K562 (cell line): ENCODE data around the gene ADAP1. TPM values are rescaled to one million over a fixed set of nuclear protein-coding genes. Genes with fewer than 3 reads are reported as not detected.

Experiments used
- BRCA1 ChIP-seq, 2 experiments: fragments of 450-650 bp in 1 of 2; sonication (generic) in 1 of 2; formaldehyde crosslinking in 1 of 2; IDR thresholded peaks; 2 replicates each; pipeline versions ENCODE4 v1.5.0 to v1.6.1; 2017 to 2020; ENCODE audit warnings: mild to moderate bottlenecking in 1 of 2, missing genetic modification reagents in 1 of 2
- CGGBP1 ChIP-seq: fragments of 250-450 bp; sonication (Bioruptor Pico); IDR thresholded peaks from 2 replicates; pipeline ENCODE4 v1.9.0; 2021; ENCODE audit warnings: mild to moderate bottlenecking
- CXXC5 ChIP-seq: fragments of 250-450 bp; sonication (Bioruptor Pico); IDR thresholded peaks from 2 replicates; pipeline ENCODE4 v1.8.0; 2022; ENCODE audit warnings: inconsistent platforms, mild to moderate bottlenecking, moderate library complexity
- FOXP1 ChIP-seq: sonication (generic); formaldehyde crosslinking; IDR thresholded peaks from 2 replicates; pipeline ENCODE4 v1.8.0; 2022; ENCODE audit warnings: mild to moderate bottlenecking, missing genetic modification reagents
- NFE2 ChIP-seq: IDR thresholded peaks from 2 replicates; pipeline ENCODE4 v1.6.1; 2014; ENCODE audit warnings: antibody characterized with exemption, low read depth
- RBM34 ChIP-seq: fragments of 200-400 bp; formaldehyde crosslinking; IDR thresholded peaks from 2 replicates; pipeline ENCODE4 v1.6.1; 2018; ENCODE audit warnings: low read length, borderline replicate concordance; ENCODE audit not compliant: insufficient read depth
- SMC3 ChIP-seq: conservative IDR thresholded peaks from 2 replicates; pipeline ENCODE4 v1.6.1; 2011; ENCODE audit warnings: low read depth, low read length, improper control_type of control experiment; ENCODE audit not compliant: insufficient read depth
- TAF9B ChIP-seq: fragments of 450-650 bp; IDR thresholded peaks from 2 replicates; pipeline ENCODE4 v1.6.1; 2018; ENCODE audit warnings: mild to moderate bottlenecking; ENCODE audit not compliant: partially characterized antibody
- TBL1XR1 ChIP-seq, 2 experiments: IDR thresholded peaks; 2 replicates each; pipeline ENCODE4 v1.6.1; 2012; ENCODE audit warnings: improper control_type of control experiment in 2 of 2, low read length in 2 of 2, mild to moderate bottlenecking in 1 of 2
- TCFL5 ChIP-seq: fragments of 250-450 bp; sonication (Bioruptor Pico); conservative IDR thresholded peaks from 2 replicates; pipeline ENCODE4 v1.6.1; 2021; ENCODE audit warnings: mild to moderate bottlenecking, moderate library complexity, matching md5 sums
- U2AF1 ChIP-seq: fragments of 200-400 bp; formaldehyde crosslinking; optimal IDR thresholded peaks from 2 replicates; pipeline ENCODE3; 2017; ENCODE audit warnings: mild to moderate bottlenecking, low read depth, low read length, moderate library complexity
- ZBTB40 ChIP-seq, 2 experiments: fragments of 450-650 bp in 1 of 2; sonication (generic) in 1 of 2; formaldehyde crosslinking in 1 of 2; IDR thresholded peaks; 2 replicates each; pipeline versions ENCODE4 v1.7.1 to v1.9.0; 2016 to 2022; ENCODE audit warnings: inconsistent platforms in 1 of 2, mild to moderate bottlenecking in 1 of 2, missing genetic modification reagents in 1 of 2
- ZNF3 ChIP-seq: fragments of 250-450 bp; sonication (Bioruptor Pico); IDR thresholded peaks from 2 replicates; pipeline ENCODE4 v1.5.0; 2021; ENCODE audit warnings: mild to moderate bottlenecking, moderate library complexity
- ZNF445 ChIP-seq: fragments of 250-450 bp; sonication (Bioruptor Pico); IDR thresholded peaks from 2 replicates; pipeline ENCODE4 v1.4.0; 2020; ENCODE audit warnings: low read depth, mild to moderate bottlenecking, moderate library complexity
- polyA plus RNA-seq, 8 experiments: library from polyadenylated mRNA; depleted of rRNA in 4 of 8; stranded (reverse) in 5 of 8; unstranded in 3 of 8; fragments of >200 nt; fragmentation: Nextera tagmentation in 2 of 8; fragmentation: Illumina TruSeq in 1 of 8; extraction: Ambion mirVana in 2 of 8; extraction: Trizol in 1 of 8; gene quantifications; 2 replicates each; pipeline versions ENCODE4 v1.2.1 to v1.2.3, GENCODE V29; 2011 to 2014; ENCODE audit warnings: inconsistent platforms in 1 of 8, missing spikeins in 1 of 8
- total RNA-seq, 7 experiments: library from RNA; depleted of rRNA in 6 of 7; stranded (reverse); fragments of >200 nt in 6 of 7; fragmentation: Illumina TruSeq in 2 of 7; extraction: Trizol in 2 of 7; gene quantifications; 2 replicates each; pipeline versions ENCODE4 v1.2.1 to v1.2.3, GENCODE V29; 2011 to 2021; ENCODE audit warnings: low replicate concordance in 1 of 7
- TF ChIP-seq, protein P1 (sequence below): fragments of 250-450 bp; sonication (Bioruptor Pico); IDR thresholded peaks from 2 replicates; pipeline ENCODE4 v1.5.0; 2021

Gene ADAP1
- total and polyA plus RNA-seq, 9 of the 15 experiments (the other 6 are each of a cell fraction or from before 2014, with no cell fraction given), result 0.27 to 1.4 (median 0.52) TPM; not detected in 3

- no peak for TF ChIP-seq ZBTB40 (IDR thresholded peaks at IDR 0.05)
- no peak for TF ChIP-seq ZBTB40 (CRISPR knock-in tag; IDR thresholded peaks at IDR 0.05)
- TF ChIP-seq RBM34, result no peak
- TF ChIP-seq, protein P1, sequence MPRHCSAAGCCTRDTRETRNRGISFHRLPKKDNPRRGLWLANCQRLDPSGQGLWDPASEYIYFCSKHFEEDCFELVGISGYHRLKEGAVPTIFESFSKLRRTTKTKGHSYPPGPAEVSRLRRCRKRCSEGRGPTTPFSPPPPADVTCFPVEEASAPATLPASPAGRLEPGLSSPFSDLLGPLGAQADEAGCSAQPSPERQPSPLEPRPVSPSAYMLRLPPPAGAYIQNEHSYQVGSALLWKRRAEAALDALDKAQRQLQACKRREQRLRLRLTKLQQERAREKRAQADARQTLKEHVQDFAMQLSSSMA (CRISPR knock-in tag), result no peak
- TF ChIP-seq TBL1XR1 (IDR thresholded peaks at IDR 0.05; ENCODE audit: low read length in 2 of 2), result 0 out of 4 replicates have a peak, but pooled peaks have one; percentile 30 to 36
- TF ChIP-seq CXXC5 (CRISPR knock-in tag), result peak; percentile 35
- TF ChIP-seq ZNF3 (CRISPR knock-in tag), result no peak
- no peak for TF ChIP-seq BRCA1 (IDR thresholded peaks at IDR 0.05)
- no peak for TF ChIP-seq BRCA1 (CRISPR knock-in tag; IDR thresholded peaks at IDR 0.05)
- TF ChIP-seq SMC3, result peak; percentile 100
- TF ChIP-seq TAF9B, result no peak
- no peak for TF ChIP-seq CGGBP1 (CRISPR knock-in tag)
- TF ChIP-seq ZNF445 (CRISPR knock-in tag), result no peak
- TF ChIP-seq FOXP1 (CRISPR knock-in tag), result peak; percentile 85; the same call in 1 of the 2 replicates
- TF ChIP-seq NFE2, result no peak
- no peak for TF ChIP-seq TCFL5 (CRISPR knock-in tag)
- no peak for TF ChIP-seq U2AF1
Measured at GRCh38 chr7:992709-993607, 38.5 kb upstream of the ADAP1 start (continued).
